ENCODE measurements around the gene CLCC1. TPM values are rescaled to one million over a fixed set of nuclear protein-coding genes. Genes with fewer than 3 reads are reported as not detected.

Gene CLCC1, protein sequence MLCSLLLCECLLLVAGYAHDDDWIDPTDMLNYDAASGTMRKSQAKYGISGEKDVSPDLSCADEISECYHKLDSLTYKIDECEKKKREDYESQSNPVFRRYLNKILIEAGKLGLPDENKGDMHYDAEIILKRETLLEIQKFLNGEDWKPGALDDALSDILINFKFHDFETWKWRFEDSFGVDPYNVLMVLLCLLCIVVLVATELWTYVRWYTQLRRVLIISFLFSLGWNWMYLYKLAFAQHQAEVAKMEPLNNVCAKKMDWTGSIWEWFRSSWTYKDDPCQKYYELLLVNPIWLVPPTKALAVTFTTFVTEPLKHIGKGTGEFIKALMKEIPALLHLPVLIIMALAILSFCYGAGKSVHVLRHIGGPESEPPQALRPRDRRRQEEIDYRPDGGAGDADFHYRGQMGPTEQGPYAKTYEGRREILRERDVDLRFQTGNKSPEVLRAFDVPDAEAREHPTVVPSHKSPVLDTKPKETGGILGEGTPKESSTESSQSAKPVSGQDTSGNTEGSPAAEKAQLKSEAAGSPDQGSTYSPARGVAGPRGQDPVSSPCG
- 19.0 and 24.1 TPM in 2 replicates for total RNA-seq (ENCODE audit: low replicate concordance)

GRCh38 chr1:108963052-108963686 lies at the start of gene CLCC1:
TSS of gene CLCC1 (minus strand) at chr1:108963484. CDS start at chr1:108950437, 13,047 bp downstream.

Other genes with a start within 250 kb of the CLCC1 start
- gene STXBP3, start 216.8 kb downstream of the CLCC1 start, total RNA-seq (ENCODE audit: low replicate concordance), result 41.8 and 157 TPM in 2 replicates
- gene AKNAD1, start 106.4 kb downstream of the CLCC1 start, total RNA-seq (ENCODE audit: low replicate concordance), result not detected in 2 replicates
- gene GPSM2, start 86.5 kb downstream of the CLCC1 start, total RNA-seq (ENCODE audit: low replicate concordance), result 8.9 and 12.4 TPM in 2 replicates
- 13.3 and 14.6 TPM in 2 replicates for gene WDR47, start 78.6 kb upstream of the CLCC1 start, total RNA-seq (ENCODE audit: low replicate concordance)
- 45.4 and 105 TPM in 2 replicates for gene TAF13, start 112.5 kb upstream of the CLCC1 start, total RNA-seq (ENCODE audit: low replicate concordance)
- 28.9 and 34.0 TPM in 2 replicates for gene TMEM167B, start 127.3 kb upstream of the CLCC1 start, total RNA-seq (ENCODE audit: low replicate concordance)
- gene ELAPOR1, start 150.6 kb upstream of the CLCC1 start, total RNA-seq (ENCODE audit: low replicate concordance), result 0.23 TPM in 2 replicates